HuH-7.5 (cell line): ENCODE data around the gene GNL2.
"Not testable (repeated sequence)": the region's sequence is repeated elsewhere in the genome, so short reads cannot be mapped to it uniquely, and the experiment has no call there.

ENCODE experiments used
- DNase-seq: peaks from one replicate; pipeline ENCODE4 v3.0.0; 2011; ENCODE audit warnings: low spot score

Gene GNL2

DNA sequence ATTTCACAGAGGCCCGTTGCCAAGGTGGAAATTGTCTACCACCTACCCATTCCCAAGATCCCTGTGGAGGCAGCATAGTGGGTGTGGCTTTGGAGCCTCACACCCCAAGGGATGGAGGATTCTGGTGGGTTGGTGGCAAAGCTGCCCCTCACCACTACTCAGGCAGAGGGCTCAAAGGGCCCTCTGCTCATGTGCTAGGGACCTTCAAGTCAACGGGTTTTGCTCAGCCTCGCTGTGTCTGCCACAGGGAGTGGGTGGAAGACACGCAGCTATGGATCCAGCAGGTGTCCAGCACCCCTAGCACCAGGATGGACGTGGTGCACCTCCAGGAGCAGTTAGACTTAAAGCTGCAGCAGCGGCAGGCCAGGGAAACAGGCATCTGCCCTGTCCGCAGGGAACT is 36.7 kb downstream of the GNL2 start:
- DNase-seq, result no peak

DNA sequence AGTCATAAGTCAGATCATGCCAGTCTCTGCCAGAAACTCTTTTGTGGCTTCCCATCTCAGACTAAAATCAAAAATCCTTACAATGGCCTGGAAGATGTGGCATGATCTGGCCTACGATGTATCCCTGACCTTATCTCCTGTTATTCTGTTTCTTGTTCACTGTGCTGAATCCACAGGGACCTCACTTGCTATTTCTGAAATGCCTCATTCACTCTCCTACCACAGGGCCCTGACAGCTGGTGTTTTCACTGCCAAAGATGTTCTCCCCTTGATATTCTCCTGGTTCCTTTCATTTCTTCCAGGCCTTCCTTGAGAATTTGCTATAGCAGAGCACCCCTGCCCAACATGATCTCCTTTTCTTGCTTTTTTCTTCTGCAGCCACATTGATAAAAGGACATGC is 37.3 kb downstream of the GNL2 start:
- DNase-seq, result no peak

DNA sequence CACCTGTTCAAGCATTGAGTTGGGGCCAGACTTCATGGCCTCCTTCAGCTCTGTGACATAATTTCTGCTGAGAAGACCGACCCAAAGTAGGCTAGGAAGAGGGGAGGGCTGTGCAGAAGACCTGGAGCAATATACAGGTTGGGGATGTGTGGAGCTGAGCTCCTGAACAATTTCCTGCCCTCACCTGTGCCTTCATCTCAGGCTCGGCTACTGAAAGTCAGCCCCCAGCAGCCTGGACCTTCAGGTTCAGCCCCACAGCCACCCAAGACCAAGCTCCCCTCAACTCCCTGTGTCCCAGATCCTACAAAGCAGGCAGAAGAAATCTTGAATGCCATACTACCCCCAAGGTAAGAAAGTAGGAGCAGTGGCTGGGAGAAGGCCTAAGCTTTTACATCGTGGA is 38.3 kb downstream of the GNL2 start:
- DNase-seq, result no peak

DNA sequence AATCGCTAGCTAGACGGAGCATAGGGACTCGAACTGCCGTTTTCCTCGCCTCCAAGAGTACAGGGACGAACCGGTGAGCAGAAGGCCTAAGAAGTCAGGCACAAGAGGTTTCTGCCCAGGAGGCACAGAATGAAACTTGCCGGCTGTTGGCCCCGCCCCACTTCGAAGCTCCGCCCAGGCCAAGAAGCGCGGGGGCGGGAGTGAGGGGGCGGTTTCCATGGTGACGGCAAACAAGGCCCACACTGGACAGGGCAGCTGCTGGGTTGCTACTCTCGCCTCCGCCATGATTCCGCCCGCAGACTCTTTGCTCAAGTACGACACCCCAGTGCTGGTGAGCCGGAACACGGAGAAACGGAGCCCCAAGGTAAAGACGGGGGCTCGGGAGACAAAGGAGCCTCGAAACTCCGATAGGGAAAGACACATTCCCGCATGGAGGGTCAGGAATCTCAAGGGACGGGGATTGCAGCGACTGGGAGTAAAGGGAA is 39.0 kb downstream of the GNL2 start, which contains the start of gene DNALI1:
Gene DNALI1 (plus strand): TSS at position 229 of the 485 bp plus-strand sequence. CDS start 55 bp downstream, at position 284.
- DNase-seq, result peak; percentile 54

DNA sequence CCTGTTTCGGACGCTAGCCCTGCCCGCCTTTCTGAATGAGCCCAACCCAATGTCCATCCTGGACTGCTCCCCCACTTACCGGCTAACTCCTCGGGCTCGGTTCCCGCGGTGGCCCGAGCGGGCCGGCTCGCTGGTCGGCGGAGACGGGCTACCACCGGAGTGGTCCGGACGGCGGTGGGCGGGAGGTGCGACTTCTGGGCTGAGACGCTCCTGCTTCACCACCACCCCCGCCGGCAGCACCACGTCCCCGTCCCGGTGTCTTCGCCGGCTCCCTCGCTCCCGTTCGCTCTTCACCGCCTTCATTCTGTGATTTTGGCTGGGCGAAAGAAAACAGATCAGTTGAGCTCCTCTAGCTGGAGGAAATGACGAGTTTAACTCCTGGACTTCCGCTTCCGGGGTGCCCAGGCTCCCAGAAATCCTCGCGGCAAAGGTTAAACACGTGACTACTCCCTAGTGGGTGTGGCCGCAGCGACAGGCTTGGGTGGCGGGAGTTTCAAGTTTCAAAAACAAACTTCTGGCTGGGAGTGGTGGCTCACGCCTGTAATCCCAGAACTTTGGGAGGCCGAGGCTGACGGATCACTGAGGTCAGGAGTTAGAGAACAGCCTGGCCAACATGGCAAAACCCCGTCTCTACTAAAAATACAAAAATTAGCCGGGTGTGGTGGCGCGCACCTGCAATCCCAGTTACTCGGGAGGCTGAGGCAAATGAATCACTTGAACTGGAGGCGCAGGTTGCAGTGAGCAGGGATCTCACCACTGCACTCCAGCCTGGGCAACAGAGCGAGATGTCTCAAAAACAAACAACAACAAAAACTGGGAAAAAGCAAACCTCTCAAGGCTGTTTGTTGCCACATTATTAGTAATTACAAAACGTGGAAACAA is 41.6 kb downstream of the GNL2 start, which contains the start of gene SNIP1:
Gene SNIP1 (minus strand): TSS at position 367 of the 882 bp plus-strand sequence. CDS start 64 bp downstream, at position 303.
- peak; percentile 90 for DNase-seq

DNA sequence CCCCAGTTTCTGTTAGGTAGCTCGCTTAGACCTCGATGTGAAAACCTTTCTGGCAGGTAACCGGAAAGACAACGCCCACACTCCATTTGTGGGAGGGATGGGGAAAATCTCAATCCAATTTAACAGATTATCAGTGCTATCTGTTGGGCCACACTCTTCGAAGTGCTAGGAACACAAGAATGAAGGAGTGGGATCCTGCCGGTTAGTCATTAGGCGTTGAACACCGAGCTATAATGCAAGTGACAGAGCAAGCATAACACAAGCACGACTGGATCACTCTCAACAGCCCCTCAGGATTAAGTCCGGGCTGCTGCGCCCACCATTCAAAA is 42.2 kb downstream of the GNL2 start:
- DNase-seq, result no peak

DNA sequence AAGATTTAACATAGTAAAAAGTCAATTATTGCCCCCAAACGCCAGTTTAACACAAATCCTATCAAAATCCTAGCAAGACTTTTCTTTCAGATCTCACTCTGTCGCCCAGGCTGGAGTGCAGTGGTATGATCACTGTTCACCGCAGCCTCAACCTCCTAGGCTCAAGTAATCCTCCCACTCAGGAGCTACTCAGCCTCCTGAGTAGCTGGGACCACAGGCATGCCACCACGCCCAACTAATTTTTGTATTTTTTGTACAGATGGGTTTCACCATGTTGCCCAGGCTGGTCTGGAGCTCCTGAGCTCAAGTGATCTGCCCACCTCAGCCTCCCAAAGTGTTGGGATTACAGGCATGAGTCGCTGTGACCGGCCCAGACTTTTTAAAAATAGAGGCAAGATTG is 46.4 kb downstream of the GNL2 start:
- DNase-seq, result no peak

DNA sequence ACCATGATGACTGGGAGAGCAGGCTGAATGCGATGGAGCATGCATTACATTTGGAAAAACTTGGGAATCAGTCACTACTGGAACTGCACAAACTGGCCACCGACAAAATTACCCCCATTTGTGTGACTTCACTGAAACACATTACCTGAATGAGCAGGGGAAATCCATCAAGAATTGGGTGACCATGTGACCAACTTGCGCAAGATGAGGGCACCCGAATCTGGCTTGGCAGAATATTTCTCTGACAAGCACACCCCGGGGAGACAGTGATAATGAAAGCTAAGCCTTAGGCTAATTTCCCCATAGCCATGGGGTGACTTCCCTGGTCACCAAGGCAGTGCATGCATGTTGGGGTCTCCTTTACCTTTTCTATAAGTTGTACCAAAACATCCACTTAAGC is 50.7 kb downstream of the GNL2 start:
- DNase-seq, result no peak

DNA sequence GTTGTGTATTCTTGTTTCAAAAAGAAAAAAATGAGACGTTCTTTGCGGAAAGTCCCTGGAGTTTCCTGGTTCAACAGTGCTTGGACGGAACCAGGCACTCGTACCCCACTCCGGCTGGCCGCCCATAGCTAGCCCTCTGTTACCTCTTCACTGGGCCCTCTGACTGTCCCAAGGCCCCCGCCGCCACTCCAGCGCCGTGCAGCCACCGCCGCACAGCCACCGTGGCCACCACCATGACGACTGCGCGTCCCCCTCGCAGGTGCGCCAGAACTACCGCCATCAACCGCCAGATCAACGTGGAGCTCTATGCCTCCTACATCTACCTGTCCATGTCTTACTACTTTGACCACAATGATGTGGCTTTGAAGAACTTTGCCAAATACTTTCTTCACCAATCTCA is 51.2 kb downstream of the GNL2 start:
- no peak for DNase-seq

DNA sequence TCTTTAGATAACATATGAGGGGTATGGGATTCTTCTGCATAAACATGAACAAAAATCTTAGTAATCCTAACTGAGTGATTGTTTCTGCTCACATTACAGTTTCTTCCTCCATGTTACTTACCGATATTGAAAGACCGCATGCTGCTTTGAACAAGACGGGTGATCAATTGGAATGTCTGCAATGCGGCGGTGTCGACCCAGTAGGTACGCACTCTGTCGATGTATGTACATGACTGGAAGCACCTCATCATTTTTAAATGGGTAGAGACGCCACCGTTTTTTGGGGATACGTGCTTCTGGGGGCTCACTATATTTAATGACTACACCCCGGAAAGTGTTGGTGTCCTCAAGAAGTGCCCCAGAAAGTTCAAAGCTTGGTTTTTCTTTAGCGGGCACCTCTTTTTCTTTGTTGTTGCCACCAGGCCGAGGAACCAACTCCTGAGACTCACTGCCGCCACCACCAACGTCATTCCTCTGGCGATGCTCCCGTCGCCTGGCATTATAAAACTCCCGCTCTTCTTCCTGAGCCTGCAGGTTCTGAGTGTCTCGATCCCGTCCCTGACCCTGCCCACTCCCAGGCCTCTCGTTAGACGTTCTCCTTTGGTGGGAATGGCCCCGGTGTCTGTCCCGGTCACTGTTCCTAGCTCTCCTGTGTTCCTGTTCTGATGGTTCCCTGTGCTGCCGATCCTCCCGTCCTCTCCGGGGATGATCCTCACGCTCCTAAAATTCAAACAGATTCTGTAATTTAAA is 55.5 kb downstream of the GNL2 start:
- DNase-seq, result no peak

DNA sequence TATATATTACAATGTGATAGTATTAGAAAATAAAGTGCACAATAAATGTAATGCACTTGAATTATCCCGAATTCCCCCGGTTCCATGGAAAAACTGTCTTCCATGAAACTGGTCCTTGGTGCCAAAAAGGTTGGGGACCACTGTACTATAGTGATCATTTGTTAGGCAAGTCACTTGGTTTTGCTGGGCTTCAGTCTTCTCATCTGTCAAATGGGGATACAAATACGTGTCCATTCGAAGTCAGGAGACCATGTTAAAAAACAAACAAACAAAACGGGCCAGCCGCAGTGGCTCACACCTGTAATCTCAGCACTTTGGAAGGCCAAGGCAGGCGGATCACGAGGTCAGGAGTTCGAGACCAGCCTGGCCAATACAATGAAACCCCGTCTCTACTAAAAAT is 56.6 kb downstream of the GNL2 start:
- not testable (repeated sequence) for DNase-seq

DNA sequence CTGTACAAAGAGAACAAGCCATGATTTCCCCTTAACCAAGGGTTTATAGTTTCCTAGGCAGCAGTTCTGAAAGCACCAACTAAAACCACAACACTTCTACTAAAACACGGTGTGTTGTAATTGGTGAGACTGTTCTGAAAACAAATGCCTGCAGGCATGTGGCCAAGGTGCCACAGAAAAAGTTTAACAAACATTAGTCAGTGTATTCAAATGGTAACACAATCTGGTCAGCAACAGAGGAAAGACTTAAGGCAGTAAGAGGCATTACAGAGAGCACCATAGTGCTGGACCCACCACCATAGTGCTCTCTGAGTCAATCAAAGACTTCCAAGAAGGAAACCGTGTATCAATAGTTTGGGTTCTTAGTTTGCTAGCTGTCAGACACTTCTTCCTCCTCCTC is 58.4 kb downstream of the GNL2 start:
- DNase-seq, result no peak

DNA sequence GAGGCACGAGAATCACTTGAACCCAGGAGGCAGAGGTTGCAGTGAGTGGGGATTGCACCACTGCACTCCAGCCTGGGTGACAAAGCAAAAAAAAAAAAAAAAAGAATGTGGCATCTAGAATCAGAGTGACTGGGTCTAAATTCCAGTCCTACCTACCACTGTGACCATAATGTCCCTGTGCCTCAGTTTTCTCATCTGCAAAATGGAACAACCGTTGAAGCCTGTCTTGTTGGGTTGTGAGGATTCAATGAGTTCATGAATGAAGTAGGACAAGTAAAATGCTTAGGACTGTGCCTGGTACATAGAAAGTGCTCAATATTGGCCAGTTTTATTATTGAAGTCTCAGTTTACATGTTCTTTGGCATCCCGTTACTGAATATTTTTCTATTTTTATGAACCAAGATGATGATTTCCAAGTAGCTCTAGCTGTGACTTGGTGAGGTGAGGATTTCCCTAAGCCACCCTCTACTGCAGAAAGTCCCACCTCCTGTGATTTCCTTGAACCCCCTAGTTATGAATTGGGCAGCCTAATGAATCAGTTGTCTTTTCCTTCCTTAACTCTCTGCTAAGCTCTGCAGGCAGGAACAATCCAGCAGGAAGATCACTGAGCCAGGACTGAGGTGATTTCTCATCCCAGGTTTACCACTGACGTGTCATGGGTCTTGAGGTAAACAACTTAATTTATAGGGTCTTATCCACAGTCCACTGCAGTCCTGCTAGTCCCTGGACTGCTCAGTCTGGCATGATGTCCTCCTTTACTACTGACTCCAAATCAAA is 62.2 kb downstream of the GNL2 start:
- no peak for DNase-seq

DNA sequence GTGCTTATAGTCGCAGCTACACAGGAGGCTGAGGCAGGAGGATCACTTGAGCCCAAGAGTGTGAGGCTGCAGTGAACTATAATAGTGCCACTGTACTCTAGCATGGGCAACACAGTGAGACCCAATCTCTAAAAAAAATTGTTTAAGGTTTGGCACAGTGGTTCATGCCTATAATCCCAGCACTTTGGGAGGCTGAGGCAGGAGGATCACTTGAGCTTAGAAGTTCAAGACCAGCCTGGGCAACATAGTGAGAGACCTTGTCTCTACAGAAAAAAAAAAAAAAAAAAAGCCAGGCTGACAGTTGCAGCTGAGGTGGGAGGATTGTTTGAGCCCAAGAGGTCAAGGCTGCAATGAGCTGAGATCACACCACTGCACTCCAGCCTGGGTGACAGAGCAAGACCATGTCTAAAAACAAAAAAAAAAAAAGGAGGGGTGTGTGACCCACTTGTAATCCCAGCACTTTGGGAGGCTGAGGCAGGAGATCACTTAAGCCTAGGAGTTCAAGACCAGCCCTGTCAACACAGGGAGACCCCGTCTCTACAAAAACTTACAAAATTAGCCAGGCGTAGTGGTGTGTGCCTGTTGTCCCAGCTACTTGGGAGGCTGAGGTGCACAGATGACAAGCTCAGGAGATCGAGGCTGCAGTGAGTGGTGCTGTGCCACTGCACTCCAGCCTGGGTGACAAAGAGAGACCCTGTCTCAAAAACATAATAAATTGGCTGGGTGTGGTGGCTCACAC is 63.1 kb downstream of the GNL2 start:
- not testable (repeated sequence) for DNase-seq

DNA sequence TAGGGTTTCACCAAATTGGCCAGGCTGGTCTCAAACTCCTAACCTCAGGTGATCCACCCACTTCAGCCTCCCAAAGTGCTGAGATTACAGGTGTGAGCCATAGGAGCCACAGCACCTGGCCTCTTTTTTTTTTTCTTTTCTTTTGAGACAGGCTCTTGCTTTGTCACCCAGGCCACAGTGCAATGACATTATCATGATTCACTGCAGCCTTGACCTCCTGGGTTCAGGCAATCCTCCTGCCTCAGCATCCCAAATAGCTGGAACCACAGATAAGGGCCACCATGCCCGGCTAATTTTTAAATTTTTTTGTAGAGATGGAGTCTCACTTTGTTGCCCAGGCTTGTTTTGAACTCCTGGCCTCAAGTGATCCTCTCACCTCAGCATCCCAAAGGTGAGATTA is 65.8 kb downstream of the GNL2 start:
- not testable (repeated sequence) for DNase-seq

DNA sequence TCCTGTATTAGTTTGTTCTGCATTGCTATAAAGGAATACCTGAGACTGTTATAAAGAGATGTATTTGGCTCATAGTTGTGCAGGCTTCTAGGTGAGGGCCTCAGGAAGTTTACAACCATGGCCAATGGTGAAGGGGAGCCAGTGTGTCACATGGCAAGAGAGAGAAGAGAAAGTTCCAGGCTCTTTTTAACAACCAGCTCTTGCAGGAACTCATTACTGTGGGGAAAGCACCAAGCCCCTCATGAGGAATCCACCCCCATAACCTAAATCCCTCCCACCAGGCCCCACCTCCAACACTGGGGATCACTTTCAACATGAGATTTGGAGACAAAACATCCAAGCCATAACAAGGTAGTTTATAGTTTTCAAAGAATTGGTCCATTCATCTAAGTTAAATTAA is 76.1 kb downstream of the GNL2 start:
- no peak for DNase-seq

DNA sequence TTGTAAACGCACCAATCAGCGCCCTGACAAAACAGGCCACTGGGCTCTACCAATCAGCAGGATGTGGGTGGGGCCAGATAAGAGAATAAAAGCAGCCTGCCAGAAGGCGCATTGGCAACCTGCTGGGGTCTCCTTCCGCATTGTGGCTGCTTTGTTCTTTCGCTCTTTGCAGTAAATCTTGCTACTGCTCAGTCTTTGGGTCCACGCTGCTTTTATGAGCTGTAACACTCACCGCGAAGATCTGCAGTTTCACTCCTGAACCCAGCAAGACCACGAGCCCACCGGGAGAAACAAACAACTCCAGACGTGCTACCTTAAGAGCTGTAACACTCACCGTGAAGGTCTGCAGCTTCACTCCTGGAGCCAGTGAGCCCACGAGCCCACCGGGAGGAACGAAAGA is 76.8 kb downstream of the GNL2 start:
- not testable (repeated sequence) for DNase-seq

DNA sequence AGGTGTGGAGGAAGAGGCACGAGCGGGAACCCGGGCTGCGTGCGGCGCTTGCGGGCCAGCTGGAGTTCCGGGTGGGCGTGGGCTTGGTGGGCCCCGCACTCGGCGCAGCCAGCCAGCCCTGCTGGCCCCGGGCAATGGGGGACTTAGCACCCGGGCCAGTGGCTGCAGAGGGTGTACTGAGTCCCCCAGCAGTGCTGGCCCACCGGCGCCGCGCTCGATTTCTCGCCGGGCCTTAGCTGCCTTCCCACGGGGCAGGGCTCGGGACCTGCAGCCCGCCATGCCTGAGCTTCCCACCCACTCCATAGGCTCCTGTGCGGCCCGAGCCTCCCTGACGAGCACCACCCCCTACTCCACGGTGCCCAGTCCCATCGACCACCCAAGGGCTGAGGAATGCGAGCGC is 77.5 kb downstream of the GNL2 start:
- not testable (repeated sequence) for DNase-seq

DNA sequence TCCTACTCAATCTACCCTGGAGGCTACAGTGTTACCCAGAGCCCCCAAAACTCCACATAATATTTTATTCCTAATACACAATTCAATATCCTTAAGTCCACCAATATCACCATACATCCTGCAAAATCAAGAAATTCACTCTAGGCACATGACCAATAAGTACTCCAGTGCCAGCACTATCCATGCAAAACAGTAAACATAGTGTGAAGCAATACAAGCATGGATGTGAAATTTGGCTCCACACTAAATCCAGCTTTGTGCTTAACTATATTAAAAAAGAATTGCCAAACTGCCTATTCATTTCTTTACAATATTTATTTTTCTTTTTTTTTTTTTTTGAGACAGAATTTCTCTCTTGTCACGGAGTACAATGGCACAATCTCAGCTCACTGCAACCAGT is 78.2 kb downstream of the GNL2 start:
- no peak for DNase-seq
